K562 (cell line): ENCODE results near the gene WDR18. TPM values are rescaled to one million over a fixed set of nuclear protein-coding genes. Genes with fewer than 3 reads are reported as not detected.

Source experiments
- HMG20B ChIP-seq: fragments of 250-450 bp; sonication (Bioruptor Pico); IDR thresholded peaks from 2 replicates; pipeline ENCODE4 v1.5.0; 2021; ENCODE audit warnings: mild to moderate bottlenecking
- polyA plus RNA-seq, 8 experiments: library from polyadenylated mRNA; depleted of rRNA in 4 of 8; stranded (reverse) in 5 of 8; unstranded in 3 of 8; fragments of >200 nt; fragmentation: Nextera tagmentation in 2 of 8; fragmentation: Illumina TruSeq in 1 of 8; extraction: Ambion mirVana in 2 of 8; extraction: Trizol in 1 of 8; gene quantifications; 2 replicates each; pipeline versions ENCODE4 v1.2.1 to v1.2.3, GENCODE V29; 2011 to 2014; ENCODE audit warnings: inconsistent platforms in 1 of 8, missing spikeins in 1 of 8
- total RNA-seq, 7 experiments: library from RNA; depleted of rRNA in 6 of 7; stranded (reverse); fragments of >200 nt in 6 of 7; fragmentation: Illumina TruSeq in 2 of 7; extraction: Trizol in 2 of 7; gene quantifications; 2 replicates each; pipeline versions ENCODE4 v1.2.1 to v1.2.3, GENCODE V29; 2011 to 2021; ENCODE audit warnings: low replicate concordance in 1 of 7
- TF ChIP-seq, protein P1 (sequence below): fragments of 450-650 bp; IDR thresholded peaks from 2 replicates; pipeline ENCODE4 v1.6.1; 2016; ENCODE audit warnings: mild to moderate bottlenecking, moderate library complexity
- TF ChIP-seq, protein P2 (sequence below): fragments of 450-650 bp; formaldehyde crosslinking; IDR thresholded peaks from 2 replicates; pipeline ENCODE4 v1.4.0; 2020; ENCODE audit warnings: mild to moderate bottlenecking

The WDR18 gene
- total and polyA plus RNA-seq, 9 of the 15 experiments (the other 6 are each of a cell fraction or from before 2014, with no cell fraction given) = 0.65 to 181 (median 30.1) TPM

- TF ChIP-seq, protein P1, sequence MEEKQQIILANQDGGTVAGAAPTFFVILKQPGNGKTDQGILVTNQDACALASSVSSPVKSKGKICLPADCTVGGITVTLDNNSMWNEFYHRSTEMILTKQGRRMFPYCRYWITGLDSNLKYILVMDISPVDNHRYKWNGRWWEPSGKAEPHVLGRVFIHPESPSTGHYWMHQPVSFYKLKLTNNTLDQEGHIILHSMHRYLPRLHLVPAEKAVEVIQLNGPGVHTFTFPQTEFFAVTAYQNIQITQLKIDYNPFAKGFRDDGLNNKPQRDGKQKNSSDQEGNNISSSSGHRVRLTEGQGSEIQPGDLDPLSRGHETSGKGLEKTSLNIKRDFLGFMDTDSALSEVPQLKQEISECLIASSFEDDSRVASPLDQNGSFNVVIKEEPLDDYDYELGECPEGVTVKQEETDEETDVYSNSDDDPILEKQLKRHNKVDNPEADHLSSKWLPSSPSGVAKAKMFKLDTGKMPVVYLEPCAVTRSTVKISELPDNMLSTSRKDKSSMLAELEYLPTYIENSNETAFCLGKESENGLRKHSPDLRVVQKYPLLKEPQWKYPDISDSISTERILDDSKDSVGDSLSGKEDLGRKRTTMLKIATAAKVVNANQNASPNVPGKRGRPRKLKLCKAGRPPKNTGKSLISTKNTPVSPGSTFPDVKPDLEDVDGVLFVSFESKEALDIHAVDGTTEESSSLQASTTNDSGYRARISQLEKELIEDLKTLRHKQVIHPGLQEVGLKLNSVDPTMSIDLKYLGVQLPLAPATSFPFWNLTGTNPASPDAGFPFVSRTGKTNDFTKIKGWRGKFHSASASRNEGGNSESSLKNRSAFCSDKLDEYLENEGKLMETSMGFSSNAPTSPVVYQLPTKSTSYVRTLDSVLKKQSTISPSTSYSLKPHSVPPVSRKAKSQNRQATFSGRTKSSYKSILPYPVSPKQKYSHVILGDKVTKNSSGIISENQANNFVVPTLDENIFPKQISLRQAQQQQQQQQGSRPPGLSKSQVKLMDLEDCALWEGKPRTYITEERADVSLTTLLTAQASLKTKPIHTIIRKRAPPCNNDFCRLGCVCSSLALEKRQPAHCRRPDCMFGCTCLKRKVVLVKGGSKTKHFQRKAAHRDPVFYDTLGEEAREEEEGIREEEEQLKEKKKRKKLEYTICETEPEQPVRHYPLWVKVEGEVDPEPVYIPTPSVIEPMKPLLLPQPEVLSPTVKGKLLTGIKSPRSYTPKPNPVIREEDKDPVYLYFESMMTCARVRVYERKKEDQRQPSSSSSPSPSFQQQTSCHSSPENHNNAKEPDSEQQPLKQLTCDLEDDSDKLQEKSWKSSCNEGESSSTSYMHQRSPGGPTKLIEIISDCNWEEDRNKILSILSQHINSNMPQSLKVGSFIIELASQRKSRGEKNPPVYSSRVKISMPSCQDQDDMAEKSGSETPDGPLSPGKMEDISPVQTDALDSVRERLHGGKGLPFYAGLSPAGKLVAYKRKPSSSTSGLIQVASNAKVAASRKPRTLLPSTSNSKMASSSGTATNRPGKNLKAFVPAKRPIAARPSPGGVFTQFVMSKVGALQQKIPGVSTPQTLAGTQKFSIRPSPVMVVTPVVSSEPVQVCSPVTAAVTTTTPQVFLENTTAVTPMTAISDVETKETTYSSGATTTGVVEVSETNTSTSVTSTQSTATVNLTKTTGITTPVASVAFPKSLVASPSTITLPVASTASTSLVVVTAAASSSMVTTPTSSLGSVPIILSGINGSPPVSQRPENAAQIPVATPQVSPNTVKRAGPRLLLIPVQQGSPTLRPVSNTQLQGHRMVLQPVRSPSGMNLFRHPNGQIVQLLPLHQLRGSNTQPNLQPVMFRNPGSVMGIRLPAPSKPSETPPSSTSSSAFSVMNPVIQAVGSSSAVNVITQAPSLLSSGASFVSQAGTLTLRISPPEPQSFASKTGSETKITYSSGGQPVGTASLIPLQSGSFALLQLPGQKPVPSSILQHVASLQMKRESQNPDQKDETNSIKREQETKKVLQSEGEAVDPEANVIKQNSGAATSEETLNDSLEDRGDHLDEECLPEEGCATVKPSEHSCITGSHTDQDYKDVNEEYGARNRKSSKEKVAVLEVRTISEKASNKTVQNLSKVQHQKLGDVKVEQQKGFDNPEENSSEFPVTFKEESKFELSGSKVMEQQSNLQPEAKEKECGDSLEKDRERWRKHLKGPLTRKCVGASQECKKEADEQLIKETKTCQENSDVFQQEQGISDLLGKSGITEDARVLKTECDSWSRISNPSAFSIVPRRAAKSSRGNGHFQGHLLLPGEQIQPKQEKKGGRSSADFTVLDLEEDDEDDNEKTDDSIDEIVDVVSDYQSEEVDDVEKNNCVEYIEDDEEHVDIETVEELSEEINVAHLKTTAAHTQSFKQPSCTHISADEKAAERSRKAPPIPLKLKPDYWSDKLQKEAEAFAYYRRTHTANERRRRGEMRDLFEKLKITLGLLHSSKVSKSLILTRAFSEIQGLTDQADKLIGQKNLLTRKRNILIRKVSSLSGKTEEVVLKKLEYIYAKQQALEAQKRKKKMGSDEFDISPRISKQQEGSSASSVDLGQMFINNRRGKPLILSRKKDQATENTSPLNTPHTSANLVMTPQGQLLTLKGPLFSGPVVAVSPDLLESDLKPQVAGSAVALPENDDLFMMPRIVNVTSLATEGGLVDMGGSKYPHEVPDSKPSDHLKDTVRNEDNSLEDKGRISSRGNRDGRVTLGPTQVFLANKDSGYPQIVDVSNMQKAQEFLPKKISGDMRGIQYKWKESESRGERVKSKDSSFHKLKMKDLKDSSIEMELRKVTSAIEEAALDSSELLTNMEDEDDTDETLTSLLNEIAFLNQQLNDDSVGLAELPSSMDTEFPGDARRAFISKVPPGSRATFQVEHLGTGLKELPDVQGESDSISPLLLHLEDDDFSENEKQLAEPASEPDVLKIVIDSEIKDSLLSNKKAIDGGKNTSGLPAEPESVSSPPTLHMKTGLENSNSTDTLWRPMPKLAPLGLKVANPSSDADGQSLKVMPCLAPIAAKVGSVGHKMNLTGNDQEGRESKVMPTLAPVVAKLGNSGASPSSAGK = peak; percentile 80
- TF ChIP-seq, protein P2, sequence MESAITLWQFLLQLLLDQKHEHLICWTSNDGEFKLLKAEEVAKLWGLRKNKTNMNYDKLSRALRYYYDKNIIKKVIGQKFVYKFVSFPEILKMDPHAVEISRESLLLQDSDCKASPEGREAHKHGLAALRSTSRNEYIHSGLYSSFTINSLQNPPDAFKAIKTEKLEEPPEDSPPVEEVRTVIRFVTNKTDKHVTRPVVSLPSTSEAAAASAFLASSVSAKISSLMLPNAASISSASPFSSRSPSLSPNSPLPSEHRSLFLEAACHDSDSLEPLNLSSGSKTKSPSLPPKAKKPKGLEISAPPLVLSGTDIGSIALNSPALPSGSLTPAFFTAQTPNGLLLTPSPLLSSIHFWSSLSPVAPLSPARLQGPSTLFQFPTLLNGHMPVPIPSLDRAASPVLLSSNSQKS (CRISPR knock-in tag) = no peak
- no peak for TF ChIP-seq HMG20B (CRISPR knock-in tag)
These were observed 29.3 kb upstream of the WDR18 start (continued) for GRCh38 chr19:954672-955494.
